ENCODE results near the gene ESR2. TPM values are rescaled to one million over a fixed set of nuclear protein-coding genes. Genes with fewer than 3 reads are reported as not detected.
"Not testable (repeated sequence)": the region's sequence is repeated elsewhere in the genome, so short reads cannot be mapped to it uniquely, and the experiment has no call there.

The ESR2 gene
- total and polyA plus RNA-seq, 8 donors: 0.21 to 3.0 (median 2.0) TPM

DNA sequence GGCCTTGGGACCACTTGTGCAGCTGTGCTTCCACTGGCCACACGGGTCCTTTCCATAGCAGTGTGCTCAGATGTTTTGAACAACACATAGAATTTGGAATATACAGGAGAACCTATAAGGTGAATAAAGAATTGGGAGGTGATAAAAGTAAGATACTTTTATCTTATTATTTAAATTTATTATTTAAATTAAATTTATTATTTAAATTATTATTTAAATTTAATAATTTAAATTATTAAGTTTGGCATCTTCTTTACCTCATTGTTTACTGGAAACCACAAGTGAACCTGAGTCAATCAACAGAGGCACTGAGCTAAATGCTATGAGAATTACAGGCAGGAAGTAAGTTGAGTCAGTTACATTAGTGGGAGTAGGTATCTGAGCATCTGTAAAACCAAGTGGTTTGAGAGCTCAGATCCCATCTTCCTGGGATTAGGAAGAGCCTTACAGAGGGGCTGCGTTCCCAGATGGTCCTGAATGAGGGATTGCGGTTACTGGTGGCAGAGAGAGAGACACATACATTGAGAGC lies 103.1 kb downstream of the ESR2 start:
- Histone ChIP-seq H3K27me3 (no peaks in the 10 kb centered on the region), H3K4me3 (no peak overlapping the region), H3K9me3 (no peaks in the 10 kb centered on the region), H3K36me3 (peaks cover 0 to 21% of the 10 kb centered on the region in 2 donors), H3K27ac (no peak overlapping the region), H3K4me1 (no peaks in the 10 kb centered on the region)
- DNase-seq: no peak
- TF ChIP-seq, protein P1, sequence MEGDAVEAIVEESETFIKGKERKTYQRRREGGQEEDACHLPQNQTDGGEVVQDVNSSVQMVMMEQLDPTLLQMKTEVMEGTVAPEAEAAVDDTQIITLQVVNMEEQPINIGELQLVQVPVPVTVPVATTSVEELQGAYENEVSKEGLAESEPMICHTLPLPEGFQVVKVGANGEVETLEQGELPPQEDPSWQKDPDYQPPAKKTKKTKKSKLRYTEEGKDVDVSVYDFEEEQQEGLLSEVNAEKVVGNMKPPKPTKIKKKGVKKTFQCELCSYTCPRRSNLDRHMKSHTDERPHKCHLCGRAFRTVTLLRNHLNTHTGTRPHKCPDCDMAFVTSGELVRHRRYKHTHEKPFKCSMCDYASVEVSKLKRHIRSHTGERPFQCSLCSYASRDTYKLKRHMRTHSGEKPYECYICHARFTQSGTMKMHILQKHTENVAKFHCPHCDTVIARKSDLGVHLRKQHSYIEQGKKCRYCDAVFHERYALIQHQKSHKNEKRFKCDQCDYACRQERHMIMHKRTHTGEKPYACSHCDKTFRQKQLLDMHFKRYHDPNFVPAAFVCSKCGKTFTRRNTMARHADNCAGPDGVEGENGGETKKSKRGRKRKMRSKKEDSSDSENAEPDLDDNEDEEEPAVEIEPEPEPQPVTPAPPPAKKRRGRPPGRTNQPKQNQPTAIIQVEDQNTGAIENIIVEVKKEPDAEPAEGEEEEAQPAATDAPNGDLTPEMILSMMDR (IDR thresholded peaks at IDR 0.05): no peak
- no peak for ATAC-seq
- intact Hi-C loops (cut with DNase I): no loop called here

DNA sequence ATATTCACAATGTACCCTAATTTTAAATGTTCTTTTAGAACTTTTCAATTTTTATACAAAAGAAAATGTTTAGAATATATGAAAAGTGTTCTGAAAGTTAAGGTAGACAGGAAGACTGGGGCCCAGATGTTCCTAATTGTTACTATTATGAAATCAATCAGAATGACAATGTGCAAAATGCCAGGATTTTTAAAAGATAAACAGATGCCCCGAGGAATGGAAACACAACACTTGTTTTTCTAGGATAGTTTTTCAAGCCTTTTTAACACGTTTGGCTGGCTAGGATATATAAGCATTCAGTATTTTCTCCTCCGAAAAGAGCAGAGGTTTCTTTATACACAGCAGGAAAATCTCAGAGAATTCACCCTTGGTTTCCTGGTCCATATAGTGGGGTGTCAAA lies 106.8 kb downstream of the ESR2 start:
- ATAC-seq (no peak), DNase-seq (no peak)
- Histone ChIP-seq H3K36me3 (peaks cover 0 to 29% of the 10 kb centered on the region in 2 donors), H3K27me3 (no peaks in the 10 kb centered on the region), H3K9me3 (no peaks in the 10 kb centered on the region), H3K4me1 (no peaks in the 10 kb centered on the region), H3K27ac (no peak overlapping the region), H3K4me3 (no peak overlapping the region)
- TF ChIP-seq, protein P1 (IDR thresholded peaks at IDR 0.05): no peak
- intact Hi-C loops (cut with DNase I): no loop called here

DNA sequence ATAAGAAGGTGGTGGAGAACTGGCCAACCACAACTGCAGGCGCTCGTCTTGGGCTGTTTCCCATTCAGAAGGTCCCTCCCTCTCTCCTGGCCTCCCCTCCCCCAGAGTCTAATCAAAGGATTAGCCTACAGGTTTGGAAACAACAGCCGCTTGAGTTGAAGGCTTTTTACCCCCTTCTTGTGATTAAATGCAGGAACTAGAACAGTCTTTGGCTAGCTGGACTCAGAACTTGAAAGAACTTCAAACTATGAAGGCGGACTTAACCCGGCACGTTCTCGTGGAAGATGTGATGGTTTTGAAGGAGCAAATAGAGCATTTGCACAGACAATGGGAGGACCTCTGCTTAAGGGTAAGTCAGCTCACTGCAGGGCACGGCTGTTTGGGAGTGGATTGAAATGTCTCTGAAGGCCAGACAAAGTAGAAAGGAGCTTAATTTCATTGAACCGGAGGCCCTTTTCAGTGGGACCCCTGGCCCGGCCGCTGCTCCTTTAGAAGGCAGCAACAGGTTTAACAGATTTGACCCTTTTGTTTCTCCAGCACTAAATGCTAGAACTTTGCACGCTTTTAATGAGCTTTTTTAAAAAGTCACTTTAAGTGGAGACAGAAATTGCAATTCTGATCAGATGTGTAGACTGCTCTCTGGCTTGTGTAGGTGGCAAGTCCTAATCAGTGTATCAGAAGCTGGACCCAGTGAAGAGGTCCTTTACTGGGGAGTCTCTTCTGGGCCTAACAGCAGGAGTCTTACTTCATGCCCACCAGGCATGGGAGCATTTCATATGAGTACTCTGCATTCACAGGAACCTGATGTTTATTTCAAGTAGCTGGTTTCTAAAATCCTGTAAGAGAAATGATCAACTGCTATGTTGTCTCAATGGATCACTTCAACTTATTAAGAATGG lies 107.7 kb downstream of the ESR2 start:
- no peak overlapping the region for H3K4me3 ChIP-seq
- ATAC-seq: no peak
- peaks cover 0 to 26% of the 10 kb centered on the region in 2 donors for H3K36me3 ChIP-seq
- H3K27ac ChIP-seq: no peak overlapping the region
- no peaks in the 10 kb centered on the region for H3K4me1 ChIP-seq
- no peaks in the 10 kb centered on the region for H3K9me3 ChIP-seq
- DNase-seq: no peak
- intact Hi-C loops (cut with DNase I): no loop called here
- H3K27me3 ChIP-seq: no peaks in the 10 kb centered on the region
- TF ChIP-seq, protein P1 (IDR thresholded peaks at IDR 0.05): no peak

DNA sequence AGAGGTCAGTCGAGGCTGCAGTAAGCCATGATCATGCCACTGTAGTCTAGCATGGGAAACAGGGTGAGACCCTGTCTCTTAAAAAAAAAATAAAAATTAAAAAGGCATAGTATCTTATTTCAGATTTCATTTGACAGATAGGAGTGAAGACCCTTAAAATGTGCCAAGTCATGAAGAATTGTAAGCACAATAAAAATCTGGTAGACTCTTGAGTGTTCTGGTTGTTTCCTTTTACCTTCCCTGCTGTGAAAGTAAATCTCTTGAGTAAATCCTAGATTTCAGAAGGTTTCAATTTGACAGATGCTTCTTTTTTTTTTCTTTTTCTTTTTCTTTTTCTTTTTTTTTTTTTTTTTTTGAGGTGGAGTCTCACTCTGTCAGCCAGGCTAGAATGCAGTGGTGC lies 109.0 kb downstream of the ESR2 start:
- no peak overlapping the region for H3K27ac ChIP-seq
- H3K9me3 ChIP-seq: no peaks in the 10 kb centered on the region
- ATAC-seq: no peak
- H3K4me3 ChIP-seq: no peak overlapping the region
- DNase-seq: no peak
- H3K27me3 ChIP-seq: no peaks in the 10 kb centered on the region
- TF ChIP-seq, protein P1 (IDR thresholded peaks at IDR 0.05): no peak
- H3K36me3 ChIP-seq: peaks cover 0 to 32% of the 10 kb centered on the region in 2 donors
- H3K4me1 ChIP-seq: no peaks in the 10 kb centered on the region
- intact Hi-C loops (cut with DNase I): no loop called here

GRCh38 chr14:64184103-64184729 lies 110.0 kb downstream of the ESR2 start:
- ATAC-seq (no peak), DNase-seq (no peak)
- Histone ChIP-seq H3K4me3 (no peak overlapping the region), H3K4me1 (no peaks in the 10 kb centered on the region), H3K27ac (no peak overlapping the region), H3K9me3 (no peaks in the 10 kb centered on the region), H3K36me3 (peaks cover 0 to 32% of the 10 kb centered on the region in 2 donors), H3K27me3 (no peaks in the 10 kb centered on the region)
- TF ChIP-seq, protein P1 (IDR thresholded peaks at IDR 0.05): no peak
- intact Hi-C loops (cut with DNase I): no loop called here

DNA sequence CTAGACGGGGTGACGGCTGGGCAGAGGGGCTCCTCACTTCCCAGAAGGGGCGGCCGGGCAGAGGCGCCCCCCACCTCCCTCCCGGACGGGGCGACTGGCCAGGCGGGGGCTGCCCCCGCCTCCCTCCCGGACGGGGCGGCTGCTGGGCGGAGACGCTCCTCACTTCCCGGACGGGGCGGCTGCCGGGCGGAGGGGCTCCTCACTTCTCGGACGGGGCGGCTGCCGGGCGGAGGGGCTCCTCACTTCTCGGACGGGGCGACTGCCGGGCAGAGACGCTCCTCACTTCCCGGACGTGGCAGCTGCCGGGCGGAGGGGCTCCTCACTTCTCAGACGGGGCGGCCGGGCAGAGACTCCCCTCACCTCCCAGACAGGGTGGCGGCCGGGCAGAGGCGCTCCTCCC lies 111.3 kb downstream of the ESR2 start:
- H3K27ac ChIP-seq; DNase-seq; H3K4me3 ChIP-seq; intact Hi-C loops (cut with DNase I); H3K27me3 ChIP-seq; H3K9me3 ChIP-seq; H3K4me1 ChIP-seq; ATAC-seq: not testable (repeated sequence)
- peaks cover 0 to 32% of the 10 kb centered on the region in 2 donors for H3K36me3 ChIP-seq

Measured in left lung (tissue), 10 donors.